SK-N-SH treated with all-trans-retinoic acid at 6 μM for 48 hours (cell line): Measurements from ENCODE around the gene ARID3A.

Source experiments
- ATAC-seq: fragments of 200-7000 bp; cut with Tn5 transposase; 3 replicates; pipeline ENCODE4 v1.9.1; 2020; ENCODE audit warnings: mild to moderate bottlenecking, moderate library complexity
- ARNTL ChIP-seq: fragments of 450-650 bp; formaldehyde crosslinking; IDR thresholded peaks from 2 replicates; pipeline ENCODE4 v1.5.0; 2020; ENCODE audit warnings: low read depth, mild to moderate bottlenecking, moderate library complexity, borderline replicate concordance
- BACH2 ChIP-seq: fragments of 250-450 bp; sonication (Bioruptor Pico); IDR thresholded peaks from 2 replicates; pipeline ENCODE4 v1.9.0; 2021; ENCODE audit warnings: mild to moderate bottlenecking, borderline replicate concordance
- CSDC2 ChIP-seq: fragments of 250-450 bp; sonication (Bioruptor Pico); IDR thresholded peaks from 2 replicates; pipeline ENCODE4 v1.5.0; 2020; ENCODE audit warnings: mild to moderate bottlenecking, moderate library complexity
- ESRRG ChIP-seq: fragments of 250-450 bp; sonication (Bioruptor Pico); IDR thresholded peaks from 2 replicates; pipeline ENCODE4 v1.6.1; 2021; ENCODE audit warnings: mild to moderate bottlenecking
- GLIS3 ChIP-seq: fragments of 250-450 bp; sonication (Bioruptor Pico); IDR thresholded peaks from 2 replicates; pipeline ENCODE4 v1.5.0; 2020; ENCODE audit warnings: mild to moderate bottlenecking, moderate library complexity
- ISL1 ChIP-seq: fragments of 250-450 bp; sonication (Bioruptor Pico); IDR thresholded peaks from 2 replicates; pipeline ENCODE4 v2.1.2; 2022; ENCODE audit warnings: mild to moderate bottlenecking, moderate library complexity
- OSR1 ChIP-seq: fragments of 250-450 bp; sonication (Bioruptor Pico); IDR thresholded peaks from 2 replicates; pipeline ENCODE4 v1.8.0; 2022; ENCODE audit warnings: moderate library complexity, mild to moderate bottlenecking, inconsistent platforms
- PATZ1 ChIP-seq: fragments of 250-450 bp; sonication (Bioruptor Pico); IDR thresholded peaks from 2 replicates; pipeline ENCODE4 v1.8.0; 2020; ENCODE audit warnings: mild to moderate bottlenecking, moderate library complexity, borderline replicate concordance
- POU6F1 ChIP-seq: fragments of 250-450 bp; sonication (Bioruptor Pico); IDR thresholded peaks from 2 replicates; pipeline ENCODE4 v1.8.0; 2021; ENCODE audit warnings: low read depth, mild to moderate bottlenecking, moderate library complexity, borderline replicate concordance
- PPARA ChIP-seq: fragments of 250-450 bp; sonication (Bioruptor Pico); IDR thresholded peaks from 2 replicates; pipeline ENCODE4 v1.5.0; 2020; ENCODE audit warnings: mild to moderate bottlenecking, borderline replicate concordance
- RARB ChIP-seq: fragments of 250-450 bp; sonication (Bioruptor Pico); IDR thresholded peaks from 2 replicates; pipeline ENCODE4 v1.8.0; 2021; ENCODE audit warnings: mild to moderate bottlenecking, moderate library complexity
- SNAI2 ChIP-seq: fragments of 250-450 bp; sonication (Bioruptor Pico); IDR thresholded peaks from 2 replicates; pipeline ENCODE4 v1.5.0; 2020; ENCODE audit warnings: mild to moderate bottlenecking, moderate library complexity
- TCF4 ChIP-seq: fragments of 250-450 bp; sonication (Bioruptor Pico); IDR thresholded peaks from 2 replicates; pipeline ENCODE4 v1.8.0; 2021; ENCODE audit warnings: mild to moderate bottlenecking, moderate library complexity, borderline replicate concordance
- TOX ChIP-seq: fragments of 250-450 bp; sonication (Bioruptor Pico); IDR thresholded peaks from 2 replicates; pipeline ENCODE4 v1.8.0; 2021; ENCODE audit warnings: mild to moderate bottlenecking, moderate library complexity, borderline replicate concordance
- ZC3H10 ChIP-seq: fragments of 250-450 bp; sonication (Bioruptor Pico); IDR thresholded peaks from 2 replicates; pipeline ENCODE4 v1.5.1; 2021; ENCODE audit warnings: mild to moderate bottlenecking, moderate library complexity
- ZFP30 ChIP-seq: fragments of 450-650 bp; formaldehyde crosslinking; IDR thresholded peaks from 2 replicates; pipeline ENCODE4 v1.5.0; 2022; ENCODE audit warnings: mild to moderate bottlenecking, moderate library complexity
- ZNF70 ChIP-seq: fragments of 450-650 bp; formaldehyde crosslinking; IDR thresholded peaks from 2 replicates; pipeline ENCODE4 v1.5.0; 2020; ENCODE audit warnings: mild to moderate bottlenecking, moderate library complexity
- ZNF8 ChIP-seq: fragments of 450-650 bp; formaldehyde crosslinking; IDR thresholded peaks from 2 replicates; pipeline ENCODE4 v1.5.0; 2020; ENCODE audit warnings: mild to moderate bottlenecking, moderate library complexity
- TF ChIP-seq, protein P1 (sequence below): fragments of 250-450 bp; sonication (Bioruptor Pico); IDR thresholded peaks from 2 replicates; pipeline ENCODE4 v1.5.1; 2020; ENCODE audit warnings: low read depth, mild to moderate bottlenecking, moderate library complexity
- TF ChIP-seq, protein P2 (sequence below): fragments of 250-450 bp; sonication (Bioruptor Pico); IDR thresholded peaks from 2 replicates; pipeline ENCODE4 v1.5.1; 2021; ENCODE audit warnings: mild to moderate bottlenecking, moderate library complexity
- TF ChIP-seq, protein P3 (sequence below): fragments of 250-450 bp; sonication (Bioruptor Pico); IDR thresholded peaks from 2 replicates; pipeline ENCODE4 v1.5.0; 2020; ENCODE audit warnings: mild to moderate bottlenecking, moderate library complexity

ARID3A gene

GRCh38 chr19:958967-959855, 33.4 kb downstream of the ARID3A start (continued):
- TF ChIP-seq, protein P1, sequence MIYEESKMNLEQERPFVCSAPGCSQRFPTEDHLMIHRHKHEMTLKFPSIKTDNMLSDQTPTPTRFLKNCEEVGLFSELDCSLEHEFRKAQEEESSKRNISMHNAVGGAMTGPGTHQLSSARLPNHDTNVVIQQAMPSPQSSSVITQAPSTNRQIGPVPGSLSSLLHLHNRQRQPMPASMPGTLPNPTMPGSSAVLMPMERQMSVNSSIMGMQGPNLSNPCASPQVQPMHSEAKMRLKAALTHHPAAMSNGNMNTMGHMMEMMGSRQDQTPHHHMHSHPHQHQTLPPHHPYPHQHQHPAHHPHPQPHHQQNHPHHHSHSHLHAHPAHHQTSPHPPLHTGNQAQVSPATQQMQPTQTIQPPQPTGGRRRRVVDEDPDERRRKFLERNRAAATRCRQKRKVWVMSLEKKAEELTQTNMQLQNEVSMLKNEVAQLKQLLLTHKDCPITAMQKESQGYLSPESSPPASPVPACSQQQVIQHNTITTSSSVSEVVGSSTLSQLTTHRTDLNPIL (CRISPR knock-in tag), result no peak
- TF ChIP-seq, all 23 proteins: peak for 0

DNA sequence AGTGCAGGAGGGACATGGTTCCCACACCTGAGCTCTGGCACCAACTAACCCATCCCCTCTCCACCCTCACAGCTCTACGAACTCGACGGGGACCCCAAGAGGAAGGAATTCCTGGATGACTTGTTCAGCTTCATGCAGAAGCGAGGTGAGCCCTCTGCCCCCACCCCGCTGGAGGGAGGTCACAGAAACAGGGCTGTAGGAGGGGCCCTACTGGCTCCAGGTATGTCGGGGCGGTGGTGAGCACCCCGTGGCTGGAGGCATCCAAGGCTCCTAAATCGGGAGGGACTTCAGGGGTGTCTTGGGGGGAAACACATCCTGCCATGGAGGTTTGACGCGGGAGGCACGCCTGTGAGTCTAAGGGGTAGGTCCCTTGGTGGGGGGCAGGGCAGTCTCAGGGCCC, 34.2 kb downstream of the ARID3A start:
- TF ChIP-seq OSR1 (no peak), RARB (CRISPR knock-in tag) (no peak), TOX (CRISPR knock-in tag) (no peak), PPARA (CRISPR knock-in tag) (no peak), SNAI2 (CRISPR knock-in tag) (no peak), POU6F1 (CRISPR knock-in tag) (no peak), TCF4 (no peak), ISL1 (no peak), ESRRG (CRISPR knock-in tag) (no peak), GLIS3 (CRISPR knock-in tag) (no peak), ZNF8 (CRISPR knock-in tag) (no peak), ZC3H10 (no peak), CSDC2 (no peak), BACH2 (no peak), ZNF70 (CRISPR knock-in tag) (no peak), ZFP30 (no peak)
- TF ChIP-seq, protein P2, sequence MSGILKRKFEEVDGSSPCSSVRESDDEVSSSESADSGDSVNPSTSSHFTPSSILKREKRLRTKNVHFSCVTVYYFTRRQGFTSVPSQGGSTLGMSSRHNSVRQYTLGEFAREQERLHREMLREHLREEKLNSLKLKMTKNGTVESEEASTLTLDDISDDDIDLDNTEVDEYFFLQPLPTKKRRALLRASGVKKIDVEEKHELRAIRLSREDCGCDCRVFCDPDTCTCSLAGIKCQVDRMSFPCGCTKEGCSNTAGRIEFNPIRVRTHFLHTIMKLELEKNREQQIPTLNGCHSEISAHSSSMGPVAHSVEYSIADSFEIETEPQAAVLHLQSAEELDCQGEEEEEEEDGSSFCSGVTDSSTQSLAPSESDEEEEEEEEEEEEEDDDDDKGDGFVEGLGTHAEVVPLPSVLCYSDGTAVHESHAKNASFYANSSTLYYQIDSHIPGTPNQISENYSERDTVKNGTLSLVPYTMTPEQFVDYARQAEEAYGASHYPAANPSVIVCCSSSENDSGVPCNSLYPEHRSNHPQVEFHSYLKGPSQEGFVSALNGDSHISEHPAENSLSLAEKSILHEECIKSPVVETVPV (CRISPR knock-in tag), result no peak
- TF ChIP-seq, protein P3, sequence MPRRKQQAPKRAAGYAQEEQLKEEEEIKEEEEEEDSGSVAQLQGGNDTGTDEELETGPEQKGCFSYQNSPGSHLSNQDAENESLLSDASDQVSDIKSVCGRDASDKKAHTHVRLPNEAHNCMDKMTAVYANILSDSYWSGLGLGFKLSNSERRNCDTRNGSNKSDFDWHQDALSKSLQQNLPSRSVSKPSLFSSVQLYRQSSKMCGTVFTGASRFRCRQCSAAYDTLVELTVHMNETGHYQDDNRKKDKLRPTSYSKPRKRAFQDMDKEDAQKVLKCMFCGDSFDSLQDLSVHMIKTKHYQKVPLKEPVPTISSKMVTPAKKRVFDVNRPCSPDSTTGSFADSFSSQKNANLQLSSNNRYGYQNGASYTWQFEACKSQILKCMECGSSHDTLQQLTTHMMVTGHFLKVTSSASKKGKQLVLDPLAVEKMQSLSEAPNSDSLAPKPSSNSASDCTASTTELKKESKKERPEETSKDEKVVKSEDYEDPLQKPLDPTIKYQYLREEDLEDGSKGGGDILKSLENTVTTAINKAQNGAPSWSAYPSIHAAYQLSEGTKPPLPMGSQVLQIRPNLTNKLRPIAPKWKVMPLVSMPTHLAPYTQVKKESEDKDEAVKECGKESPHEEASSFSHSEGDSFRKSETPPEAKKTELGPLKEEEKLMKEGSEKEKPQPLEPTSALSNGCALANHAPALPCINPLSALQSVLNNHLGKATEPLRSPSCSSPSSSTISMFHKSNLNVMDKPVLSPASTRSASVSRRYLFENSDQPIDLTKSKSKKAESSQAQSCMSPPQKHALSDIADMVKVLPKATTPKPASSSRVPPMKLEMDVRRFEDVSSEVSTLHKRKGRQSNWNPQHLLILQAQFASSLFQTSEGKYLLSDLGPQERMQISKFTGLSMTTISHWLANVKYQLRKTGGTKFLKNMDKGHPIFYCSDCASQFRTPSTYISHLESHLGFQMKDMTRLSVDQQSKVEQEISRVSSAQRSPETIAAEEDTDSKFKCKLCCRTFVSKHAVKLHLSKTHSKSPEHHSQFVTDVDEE, result no peak
- ATAC-seq, result no peak

GRCh38 chr19:960601-960938, 34.7 kb downstream of the ARID3A start:
- TF ChIP-seq ZC3H10 (no peak), RARB (CRISPR knock-in tag) (no peak), ESRRG (CRISPR knock-in tag) (no peak), TCF4 (no peak), CSDC2 (no peak), BACH2 (no peak), PATZ1 (CRISPR knock-in tag) (no peak), ISL1 (no peak), PPARA (CRISPR knock-in tag) (no peak), ZFP30 (no peak), ARNTL (CRISPR knock-in tag) (no peak), OSR1 (no peak)
- TF ChIP-seq, protein P1 (CRISPR knock-in tag), result no peak
- TF ChIP-seq, protein P3, result no peak
- TF ChIP-seq, protein P2 (CRISPR knock-in tag), result no peak
- ATAC-seq, result no peak
